ENCODE measurements around the gene MICALL1. TPM values are rescaled to one million over a fixed set of nuclear protein-coding genes. Genes with fewer than 3 reads are reported as not detected.

Gene MICALL1
- total and polyA plus RNA-seq, 2 of the 13 experiments (the other 11 are each of a cell fraction or from before 2014, with no cell fraction given), result 7.6 to 10.6 TPM

- peak; percentile 23; the same call in 1 of the 2 replicates for TF ChIP-seq TBX2 (CRISPR knock-in tag; IDR thresholded peaks at IDR 0.05; ENCODE audit: borderline replicate concordance)
- TF ChIP-seq IRF2 (CRISPR knock-in tag; IDR thresholded peaks at IDR 0.05), result 0 out of 2 replicates have a peak, but pooled peaks have one; percentile 46
- 0 out of 2 replicates have a peak, but pooled peaks have one; percentile 24 for TF ChIP-seq FOXK1 (CRISPR knock-in tag; IDR thresholded peaks at IDR 0.05; ENCODE audit: borderline replicate concordance, low read depth)
- peak; percentile 55; the same call in 1 of the 2 replicates for TF ChIP-seq GATAD2A (CRISPR knock-in tag; IDR thresholded peaks at IDR 0.05)
- no peak for TF ChIP-seq ZNF205 (CRISPR knock-in tag; IDR thresholded peaks at IDR 0.05)
- no peak for TF ChIP-seq ZNF564 (CRISPR knock-in tag; IDR thresholded peaks at IDR 0.05)
- no peak for TF ChIP-seq SOX13 (IDR thresholded peaks at IDR 0.05)
- peak in 1 of 2 experiments; percentile 48; a peak in 1 of 4 replicates for TF ChIP-seq SOX13 (CRISPR knock-in tag; conservative IDR thresholded peaks at IDR 0.05 in 1 of 2, IDR thresholded peaks at IDR 0.05 in 1 of 2)
- TF ChIP-seq DNMT3B (CRISPR knock-in tag; conservative IDR thresholded peaks at IDR 0.05), result no peak
- no peak for TF ChIP-seq ZGPAT (CRISPR knock-in tag; IDR thresholded peaks at IDR 0.05)
- TF ChIP-seq ATF1 (CRISPR knock-in tag; IDR thresholded peaks at IDR 0.05), result no peak
- TF ChIP-seq, protein P1, sequence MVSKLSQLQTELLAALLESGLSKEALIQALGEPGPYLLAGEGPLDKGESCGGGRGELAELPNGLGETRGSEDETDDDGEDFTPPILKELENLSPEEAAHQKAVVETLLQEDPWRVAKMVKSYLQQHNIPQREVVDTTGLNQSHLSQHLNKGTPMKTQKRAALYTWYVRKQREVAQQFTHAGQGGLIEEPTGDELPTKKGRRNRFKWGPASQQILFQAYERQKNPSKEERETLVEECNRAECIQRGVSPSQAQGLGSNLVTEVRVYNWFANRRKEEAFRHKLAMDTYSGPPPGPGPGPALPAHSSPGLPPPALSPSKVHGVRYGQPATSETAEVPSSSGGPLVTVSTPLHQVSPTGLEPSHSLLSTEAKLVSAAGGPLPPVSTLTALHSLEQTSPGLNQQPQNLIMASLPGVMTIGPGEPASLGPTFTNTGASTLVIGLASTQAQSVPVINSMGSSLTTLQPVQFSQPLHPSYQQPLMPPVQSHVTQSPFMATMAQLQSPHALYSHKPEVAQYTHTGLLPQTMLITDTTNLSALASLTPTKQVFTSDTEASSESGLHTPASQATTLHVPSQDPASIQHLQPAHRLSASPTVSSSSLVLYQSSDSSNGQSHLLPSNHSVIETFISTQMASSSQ (IDR thresholded peaks at IDR 0.05; ENCODE audit: low read depth), result no peak
- TF ChIP-seq, protein P1 (CRISPR knock-in tag; IDR thresholded peaks at IDR 0.05; ENCODE audit: borderline replicate concordance), result no peak
- no peak for TF ChIP-seq ZNF546 (CRISPR knock-in tag; conservative IDR thresholded peaks at IDR 0.05)
- TF ChIP-seq ELF3 (CRISPR knock-in tag; IDR thresholded peaks at IDR 0.05), result peak; percentile 93
- no peak for TF ChIP-seq ZNF615 (CRISPR knock-in tag; IDR thresholded peaks at IDR 0.05; ENCODE audit: borderline replicate concordance)
- no peak for TF ChIP-seq SNRNP70 (IDR thresholded peaks at IDR 0.05; ENCODE audit: low read depth, low read length)
- TF ChIP-seq, protein P2, sequence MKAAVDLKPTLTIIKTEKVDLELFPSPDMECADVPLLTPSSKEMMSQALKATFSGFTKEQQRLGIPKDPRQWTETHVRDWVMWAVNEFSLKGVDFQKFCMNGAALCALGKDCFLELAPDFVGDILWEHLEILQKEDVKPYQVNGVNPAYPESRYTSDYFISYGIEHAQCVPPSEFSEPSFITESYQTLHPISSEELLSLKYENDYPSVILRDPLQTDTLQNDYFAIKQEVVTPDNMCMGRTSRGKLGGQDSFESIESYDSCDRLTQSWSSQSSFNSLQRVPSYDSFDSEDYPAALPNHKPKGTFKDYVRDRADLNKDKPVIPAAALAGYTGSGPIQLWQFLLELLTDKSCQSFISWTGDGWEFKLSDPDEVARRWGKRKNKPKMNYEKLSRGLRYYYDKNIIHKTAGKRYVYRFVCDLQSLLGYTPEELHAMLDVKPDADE (CRISPR knock-in tag; IDR thresholded peaks at IDR 0.05), result no peak
- no peak; the same call in 1 of the 2 replicates for TF ChIP-seq ZZZ3 (CRISPR knock-in tag; IDR thresholded peaks at IDR 0.05; ENCODE audit: borderline replicate concordance)
- peak; percentile 45; the same call in 1 of the 2 replicates for TF ChIP-seq ZNF614 (CRISPR knock-in tag; IDR thresholded peaks at IDR 0.05; ENCODE audit: borderline replicate concordance)
- TF ChIP-seq FIP1L1 (IDR thresholded peaks at IDR 0.05; ENCODE audit: borderline replicate concordance, insufficient read depth, low read depth, low read length), result no peak
- no peak; the same call in 1 of the 2 replicates for TF ChIP-seq ZC3H13 (CRISPR knock-in tag; IDR thresholded peaks at IDR 0.05)
- no peak for TF ChIP-seq RFX3 (CRISPR knock-in tag; IDR thresholded peaks at IDR 0.05)
- peak; percentile 54; the same call in 1 of the 2 replicates for TF ChIP-seq GABPB1 (CRISPR knock-in tag; IDR thresholded peaks at IDR 0.05)
Measured at GRCh38 chr22:37896181-37896592, 9.9 kb upstream of the MICALL1 start (continued).
